Hepatocyte (in vitro differentiated cells): ENCODE measurements around the gene AIP. TPM values are rescaled to one million over a fixed set of nuclear protein-coding genes. Genes with fewer than 3 reads are reported as not detected.

Source experiments
- DNase-seq: peaks from one replicate; pipeline ENCODE4 v3.0.0-alpha.2; 2016; ENCODE audit warnings: low spot score
- H2AFZ ChIP-seq: fragments of 200-600 bp; sonication (generic); 2 replicates; pipeline ENCODE4 v1.6.0; 2016; ENCODE audit warnings: antibody characterized with exemption, mild to moderate bottlenecking
- H3K27ac ChIP-seq: fragments of 200-600 bp; sonication (generic); 2 replicates; pipeline ENCODE4 v1.5.1; 2016; ENCODE audit warnings: mild to moderate bottlenecking
- H3K27me3 ChIP-seq: fragments of 200-600 bp; sonication (generic); 2 replicates; pipeline ENCODE4 v1.6.1; 2016
- H3K36me3 ChIP-seq: fragments of 200-600 bp; sonication (generic); replicated peaks from 2 replicates; pipeline ENCODE4 v1.5.1; 2016; ENCODE audit warnings: low read depth; ENCODE audit not compliant: insufficient read depth
- H3K4me1 ChIP-seq: fragments of 200-600 bp; sonication (generic); 2 replicates; pipeline ENCODE4 v1.5.1; 2016; ENCODE audit warnings: mild to moderate bottlenecking, moderate library complexity; ENCODE audit not compliant: insufficient read depth
- H3K4me2 ChIP-seq: fragments of 200-600 bp; sonication (generic); 2 replicates; pipeline ENCODE4 v1.6.0; 2016
- H3K4me3 ChIP-seq: fragments of 200-600 bp; sonication (generic); 2 replicates; pipeline ENCODE4 v1.5.1; 2016; ENCODE audit warnings: mild to moderate bottlenecking
- H3K79me2 ChIP-seq: fragments of 200-600 bp; sonication (generic); 2 replicates; pipeline ENCODE4 v1.6.0; 2017; ENCODE audit warnings: mild to moderate bottlenecking
- H3K9me2 ChIP-seq: fragments of 200-600 bp; sonication (generic); replicated peaks from 2 replicates; pipeline ENCODE4 v1.6.0; 2017; ENCODE audit warnings: mild to moderate bottlenecking; ENCODE audit not compliant: insufficient read depth
- H3K9me3 ChIP-seq: fragments of 200-600 bp; sonication (generic); 2 replicates; pipeline ENCODE4 v1.5.1; 2016; ENCODE audit warnings: low read depth, mild to moderate bottlenecking
- H4K20me1 ChIP-seq: fragments of 200-600 bp; sonication (generic); 2 replicates; pipeline ENCODE4 v1.6.0; 2016; ENCODE audit warnings: mild to moderate bottlenecking; ENCODE audit not compliant: insufficient read depth, poor library complexity, severe bottlenecking
- EZH2 ChIP-seq: fragments of 200-600 bp; sonication (generic); IDR thresholded peaks from 2 replicates; pipeline ENCODE4 v1.6.1; 2016; ENCODE audit warnings: antibody characterized with exemption, mild to moderate bottlenecking, borderline replicate concordance
- EZH2phosphoT487 ChIP-seq: fragments of 200-600 bp; sonication (generic); IDR thresholded peaks from one replicate; pipeline ENCODE4 v1.6.1; 2018; ENCODE audit warnings: antibody characterized with exemption, mild to moderate bottlenecking, low read depth, moderate library complexity; ENCODE audit not compliant: unreplicated experiment, severe bottlenecking
- WGBS: methylation state at CpG from one replicate; pipeline ENCODE4 v1.1.6; 2016; ENCODE audit warnings: low lambda C conversion rate; ENCODE audit errors: missing lambda C conversion rate; 5-methylcytosine and 5-hydroxymethylcytosine counted together
- microRNA-seq: library from miRNA; unstranded; fragments of <30 nt; microRNA quantifications from one replicate; pipeline ENCODE4, GENCODE V29; 2017
- polyA plus RNA-seq: library from polyadenylated mRNA; unstranded; fragments of >200 nt; fragmentation: Nextera tagmentation; extraction: Ambion mirVana; gene quantifications from 2 replicates; pipeline ENCODE4 v1.2.1, GENCODE V29; 2016
- small RNA-seq: library from RNA; depleted of rRNA; stranded (forward); fragments of <200 nt; gene quantifications from one replicate; pipeline ENCODE3, GENCODE V24; 2014
- total RNA-seq: library from RNA; depleted of rRNA; stranded (reverse); fragments of >200 nt; gene quantifications from 2 replicates; pipeline ENCODE4 v1.2.3, GENCODE V29; 2014
- TF ChIP-seq, protein P1 (sequence below): fragments of 200-600 bp; sonication (generic); IDR thresholded peaks from 2 replicates; pipeline ENCODE4 v1.5.1; 2016; ENCODE audit warnings: antibody characterized with exemption, mild to moderate bottlenecking; ENCODE audit not compliant: poor library complexity

The AIP gene
- total and polyA plus RNA-seq, 2 experiments from 2014 or later: 35.3 to 45.2 TPM

DNA sequence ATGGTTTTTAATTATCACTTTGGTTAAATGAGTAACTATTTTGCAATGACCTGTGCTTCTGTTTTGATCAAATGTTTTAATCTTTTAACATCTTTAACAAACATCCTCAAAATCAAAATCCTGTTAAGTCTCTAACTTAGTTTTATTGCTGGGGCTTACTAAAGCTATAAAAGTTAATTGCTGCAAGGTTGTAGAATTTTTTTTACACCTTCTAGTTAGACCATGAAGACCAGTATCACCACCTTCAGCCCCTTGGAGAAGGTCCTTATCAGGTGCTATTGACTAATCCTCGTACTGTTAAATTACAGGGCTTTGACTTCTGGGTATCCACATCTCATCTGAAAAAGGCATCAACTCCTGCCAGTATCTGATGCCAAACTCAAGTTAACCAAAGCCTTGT is 52.7 kb downstream of the AIP start:
- no peaks in the 10 kb centered on the region for H3K9me2 ChIP-seq
- no peak for TF ChIP-seq EZH2phosphoT487
- no peak for TF ChIP-seq EZH2
- no peaks in the 10 kb centered on the region for H3K27me3 ChIP-seq
- H3K36me3 ChIP-seq: no peaks in the 10 kb centered on the region
- H3K9me3 ChIP-seq: peaks cover 4% of the 10 kb centered on the region
- no peaks in the 10 kb centered on the region for H4K20me1 ChIP-seq
- no peak overlapping the region for H3K27ac ChIP-seq
- 45% methylated on average over 1 of the region's 1 CpG for WGBS
- H3K4me1 ChIP-seq: no peaks in the 10 kb centered on the region
- no peak overlapping the region for H2AFZ ChIP-seq
- no peak overlapping the region for H3K4me3 ChIP-seq
- no peak overlapping the region for H3K4me2 ChIP-seq
- no peak for DNase-seq
- H3K79me2 ChIP-seq: no peaks in the 10 kb centered on the region

DNA sequence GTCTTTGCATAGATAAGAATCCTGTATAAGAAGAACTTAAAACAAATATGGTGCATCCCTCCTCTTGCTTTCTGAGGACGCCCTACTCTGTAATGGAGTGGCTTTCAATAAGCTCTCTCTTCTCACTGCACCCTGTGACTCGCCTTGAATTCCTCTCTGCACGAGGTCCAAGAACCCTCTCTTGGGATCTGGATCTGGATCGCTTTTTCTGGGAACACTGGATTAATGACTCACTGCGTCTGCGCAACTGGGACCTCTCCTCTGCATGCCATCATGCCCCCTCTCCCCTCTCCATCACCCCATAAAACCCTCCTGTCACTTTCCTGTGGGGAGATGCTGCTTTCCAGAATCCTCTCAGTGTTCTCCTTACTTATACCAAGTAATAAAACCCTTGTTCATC is 55.5 kb downstream of the AIP start:
- H3K4me1 ChIP-seq: no peaks in the 10 kb centered on the region
- H3K4me2 ChIP-seq: no peak overlapping the region
- H2AFZ ChIP-seq: no peak overlapping the region
- TF ChIP-seq EZH2 (no peak), EZH2phosphoT487 (no peak)
- TF ChIP-seq, protein P1, sequence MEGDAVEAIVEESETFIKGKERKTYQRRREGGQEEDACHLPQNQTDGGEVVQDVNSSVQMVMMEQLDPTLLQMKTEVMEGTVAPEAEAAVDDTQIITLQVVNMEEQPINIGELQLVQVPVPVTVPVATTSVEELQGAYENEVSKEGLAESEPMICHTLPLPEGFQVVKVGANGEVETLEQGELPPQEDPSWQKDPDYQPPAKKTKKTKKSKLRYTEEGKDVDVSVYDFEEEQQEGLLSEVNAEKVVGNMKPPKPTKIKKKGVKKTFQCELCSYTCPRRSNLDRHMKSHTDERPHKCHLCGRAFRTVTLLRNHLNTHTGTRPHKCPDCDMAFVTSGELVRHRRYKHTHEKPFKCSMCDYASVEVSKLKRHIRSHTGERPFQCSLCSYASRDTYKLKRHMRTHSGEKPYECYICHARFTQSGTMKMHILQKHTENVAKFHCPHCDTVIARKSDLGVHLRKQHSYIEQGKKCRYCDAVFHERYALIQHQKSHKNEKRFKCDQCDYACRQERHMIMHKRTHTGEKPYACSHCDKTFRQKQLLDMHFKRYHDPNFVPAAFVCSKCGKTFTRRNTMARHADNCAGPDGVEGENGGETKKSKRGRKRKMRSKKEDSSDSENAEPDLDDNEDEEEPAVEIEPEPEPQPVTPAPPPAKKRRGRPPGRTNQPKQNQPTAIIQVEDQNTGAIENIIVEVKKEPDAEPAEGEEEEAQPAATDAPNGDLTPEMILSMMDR: no peak
- H4K20me1 ChIP-seq: no peaks in the 10 kb centered on the region
- H3K4me3 ChIP-seq: no peak overlapping the region
- H3K36me3 ChIP-seq: no peaks in the 10 kb centered on the region
- H3K9me2 ChIP-seq: no peaks in the 10 kb centered on the region
- H3K79me2 ChIP-seq: no peaks in the 10 kb centered on the region
- DNase-seq: no peak
- WGBS: 74% methylated on average over 6 of the region's 6 CpGs
- H3K9me3 ChIP-seq: peaks cover 4% of the 10 kb centered on the region
- H3K27ac ChIP-seq: no peak overlapping the region
- H3K27me3 ChIP-seq: no peaks in the 10 kb centered on the region

DNA sequence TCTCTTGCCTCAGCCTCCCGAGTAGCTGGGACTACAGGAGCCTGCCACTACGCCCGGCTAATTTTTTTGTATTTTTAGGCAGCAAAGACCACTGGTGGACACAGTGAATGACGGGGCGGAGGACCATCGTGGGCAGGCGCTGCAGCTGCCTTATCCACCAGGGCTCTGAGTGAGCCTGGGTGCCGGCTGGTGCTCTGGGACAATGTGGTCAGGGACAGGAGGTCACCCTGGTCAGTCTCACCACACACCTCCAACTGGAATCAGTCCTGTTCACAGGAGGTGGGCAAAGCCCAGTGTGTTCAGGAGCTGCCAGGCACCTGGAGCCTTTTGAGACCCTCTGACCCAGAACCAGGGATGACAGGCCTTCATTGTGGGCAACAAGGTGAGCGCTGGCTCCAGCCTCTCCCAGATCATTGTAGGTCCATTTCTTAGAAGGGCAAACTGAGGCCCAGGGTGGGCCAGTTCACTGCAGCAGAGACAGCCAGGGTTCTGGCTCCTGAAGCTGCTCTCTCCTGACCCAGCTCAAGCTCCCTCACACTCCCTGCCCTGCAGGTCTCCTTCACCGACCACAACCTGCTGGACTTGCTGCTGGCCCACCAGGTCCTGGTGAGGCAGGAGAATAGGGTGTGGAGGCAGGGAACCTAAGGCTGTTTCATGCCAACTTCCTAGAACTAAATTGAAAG is 56.1 kb downstream of the AIP start:
- 85% methylated on average over 10 of the region's 10 CpGs for WGBS
- no peaks in the 10 kb centered on the region for H3K36me3 ChIP-seq
- H3K4me3 ChIP-seq: no peak overlapping the region
- DNase-seq: no peak
- no peak overlapping the region for H2AFZ ChIP-seq
- H4K20me1 ChIP-seq: no peaks in the 10 kb centered on the region
- no peaks in the 10 kb centered on the region for H3K9me2 ChIP-seq
- H3K79me2 ChIP-seq: no peaks in the 10 kb centered on the region
- H3K4me1 ChIP-seq: no peaks in the 10 kb centered on the region
- no peak overlapping the region for H3K4me2 ChIP-seq
- H3K9me3 ChIP-seq: peaks cover 1% of the 10 kb centered on the region
- no peak overlapping the region for H3K27ac ChIP-seq
- TF ChIP-seq, protein P1: no peak
- TF ChIP-seq EZH2 (no peak), EZH2phosphoT487 (no peak)
- no peaks in the 10 kb centered on the region for H3K27me3 ChIP-seq

DNA sequence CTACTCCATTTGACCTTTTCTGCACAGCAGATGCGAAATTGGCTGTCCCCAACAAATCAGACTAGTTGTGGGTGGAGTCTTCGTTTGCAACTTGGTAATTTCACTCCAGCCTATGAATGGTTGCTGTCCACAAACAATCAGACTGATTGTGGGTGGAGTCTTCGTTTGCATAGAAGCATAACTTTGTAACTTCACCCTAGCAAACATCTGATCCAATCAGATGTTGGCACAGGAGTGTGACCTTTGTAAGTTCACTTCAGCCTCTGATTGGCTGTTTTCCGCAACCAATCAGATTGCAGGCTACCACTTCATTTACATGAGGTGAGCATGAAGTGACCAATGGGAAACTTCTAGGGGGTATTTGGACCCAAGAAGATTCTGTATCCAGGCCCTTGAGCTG is 56.7 kb downstream of the AIP start:
- no peak overlapping the region for H2AFZ ChIP-seq
- no peaks in the 10 kb centered on the region for H3K27me3 ChIP-seq
- no peaks in the 10 kb centered on the region for H3K9me3 ChIP-seq
- H3K4me2 ChIP-seq: no peak overlapping the region
- 87% methylated on average over 4 of the region's 4 CpGs for WGBS
- no peaks in the 10 kb centered on the region for H4K20me1 ChIP-seq
- H3K4me3 ChIP-seq: no peak overlapping the region
- H3K79me2 ChIP-seq: no peaks in the 10 kb centered on the region
- no peaks in the 10 kb centered on the region for H3K36me3 ChIP-seq
- H3K27ac ChIP-seq: no peak overlapping the region
- no peak for TF ChIP-seq EZH2phosphoT487
- TF ChIP-seq EZH2: no peak
- TF ChIP-seq, protein P1: no peak
- H3K4me1 ChIP-seq: no peaks in the 10 kb centered on the region
- no peak for DNase-seq
- H3K9me2 ChIP-seq: no peaks in the 10 kb centered on the region

Small RNA genes lying within 50 kb of the gene (microRNA-seq; reads per million reads assigned to microRNA genes)
- 1.3 reads per million for gene MIR6752

Small RNA genes lying within 50 kb of the gene (small RNA-seq; reads per million reads assigned to genes)
- not detected for gene MIR6752

Other genes starting within 250 kb of the AIP start
- 41.4 and 57.3 TPM in 2 replicates for gene GRK2, start 216.6 kb upstream of the AIP start, total RNA-seq
- gene GRK2, start 216.6 kb upstream of the AIP start, polyA plus RNA-seq: 59.6 and 64.1 TPM in 2 replicates
- 22.1 and 25.3 TPM in 2 replicates for gene ANKRD13D, start 193.7 kb upstream of the AIP start, total RNA-seq
- 43.9 and 49.5 TPM in 2 replicates for gene ANKRD13D, start 193.7 kb upstream of the AIP start, polyA plus RNA-seq
- 27.7 and 29.7 TPM in 2 replicates for gene SSH3, start 179.5 kb upstream of the AIP start, total RNA-seq
- gene SSH3, start 179.5 kb upstream of the AIP start, polyA plus RNA-seq: 49.5 and 66.4 TPM in 2 replicates
- 69.8 and 74.4 TPM in 2 replicates for gene POLD4, start 129.5 kb upstream of the AIP start, total RNA-seq
- 97.4 and 117 TPM in 2 replicates for gene POLD4, start 129.5 kb upstream of the AIP start, polyA plus RNA-seq
- gene CLCF1, start 109.4 kb upstream of the AIP start, total RNA-seq: 5.5 and 13.2 TPM in 2 replicates
- gene CLCF1, start 109.4 kb upstream of the AIP start, polyA plus RNA-seq: 6.5 and 9.4 TPM in 2 replicates
- 17.3 and 24.0 TPM in 2 replicates for gene RAD9A, start 91.0 kb upstream of the AIP start, total RNA-seq
- 20.2 and 25.0 TPM in 2 replicates for gene RAD9A, start 91.0 kb upstream of the AIP start, polyA plus RNA-seq
- 146 and 152 TPM in 2 replicates for gene PPP1CA, start 81.2 kb upstream of the AIP start, total RNA-seq
- gene PPP1CA, start 81.2 kb upstream of the AIP start, polyA plus RNA-seq: 242 TPM in 2 replicates
- 0.16 TPM in 1 of 2 replicates, not detected in the other for gene TBC1D10C, start 78.9 kb upstream of the AIP start, total RNA-seq
- 0.07 and 0.26 TPM in 2 replicates for gene TBC1D10C, start 78.9 kb upstream of the AIP start, polyA plus RNA-seq
- gene CARNS1, start 67.3 kb upstream of the AIP start, total RNA-seq: 0.92 and 2.4 TPM in 2 replicates
- 7.7 and 11.5 TPM in 2 replicates for gene CARNS1, start 67.3 kb upstream of the AIP start, polyA plus RNA-seq
- gene RPS6KB2, start 54.5 kb upstream of the AIP start, total RNA-seq: 59.9 and 65.0 TPM in 2 replicates
- gene RPS6KB2, start 54.5 kb upstream of the AIP start, polyA plus RNA-seq: 105 and 107 TPM in 2 replicates
- 2.5 and 3.4 TPM in 2 replicates for gene PTPRCAP, start 45.3 kb upstream of the AIP start, total RNA-seq
- 1.0 and 1.3 TPM in 2 replicates for gene PTPRCAP, start 45.3 kb upstream of the AIP start, polyA plus RNA-seq
- 104 and 118 TPM in 2 replicates for gene CORO1B, start 39.5 kb upstream of the AIP start, total RNA-seq
- gene CORO1B, start 39.5 kb upstream of the AIP start, polyA plus RNA-seq: 150 and 152 TPM in 2 replicates
- gene GPR152, start 30.3 kb upstream of the AIP start, total RNA-seq: not detected in 2 replicates
- gene GPR152, start 30.3 kb upstream of the AIP start, polyA plus RNA-seq: not detected in 2 replicates
- gene CABP4, start 27.7 kb upstream of the AIP start, total RNA-seq: not detected in 2 replicates
- not detected in 2 replicates for gene CABP4, start 27.7 kb upstream of the AIP start, polyA plus RNA-seq
- 40.9 and 43.2 TPM in 2 replicates for gene TMEM134, start 13.8 kb upstream of the AIP start, total RNA-seq
- 93.7 and 107 TPM in 2 replicates for gene TMEM134, start 13.8 kb upstream of the AIP start, polyA plus RNA-seq
- 26.3 and 28.1 TPM in 2 replicates for gene PITPNM1, start 22.3 kb downstream of the AIP start, total RNA-seq
- gene PITPNM1, start 22.3 kb downstream of the AIP start, polyA plus RNA-seq: 32.4 and 39.8 TPM in 2 replicates
- 47.3 and 54.3 TPM in 2 replicates for gene CDK2AP2, start 25.1 kb downstream of the AIP start, total RNA-seq
- 174 and 177 TPM in 2 replicates for gene CDK2AP2, start 25.1 kb downstream of the AIP start, polyA plus RNA-seq
- not detected in 2 replicates for gene CABP2, start 40.4 kb downstream of the AIP start, total RNA-seq
- not detected in 2 replicates for gene CABP2, start 40.4 kb downstream of the AIP start, polyA plus RNA-seq
- 943 and 1,040 TPM in 2 replicates for gene GSTP1, start 100.8 kb downstream of the AIP start, total RNA-seq
- gene GSTP1, start 100.8 kb downstream of the AIP start, polyA plus RNA-seq: 1,974 and 1,982 TPM in 2 replicates
- gene NDUFV1, start 123.9 kb downstream of the AIP start, total RNA-seq: 163 and 194 TPM in 2 replicates
- 226 and 239 TPM in 2 replicates for gene NDUFV1, start 123.9 kb downstream of the AIP start, polyA plus RNA-seq
- 12.9 and 13.6 TPM in 2 replicates for gene NUDT8, start 146.9 kb downstream of the AIP start, total RNA-seq
- gene NUDT8, start 146.9 kb downstream of the AIP start, polyA plus RNA-seq: 28.7 and 29.2 TPM in 2 replicates
- 0.70 TPM in 1 of 2 replicates, not detected in the other for gene TBX10, start 156.7 kb downstream of the AIP start, total RNA-seq
- gene TBX10, start 156.7 kb downstream of the AIP start, polyA plus RNA-seq: 0.34 TPM in 1 of 2 replicates, not detected in the other
- 9.5 and 15.4 TPM in 2 replicates for gene ACY3, start 167.7 kb downstream of the AIP start, total RNA-seq
- 18.7 and 20.9 TPM in 2 replicates for gene ACY3, start 167.7 kb downstream of the AIP start, polyA plus RNA-seq
- 0.80 and 2.5 TPM in 2 replicates for gene ALDH3B2, start 191.6 kb downstream of the AIP start, total RNA-seq
- gene ALDH3B2, start 191.6 kb downstream of the AIP start, polyA plus RNA-seq: 0.61 and 1.6 TPM in 2 replicates